SKM-1 treated with dmso at 0.1 percent for 144 hours (cell line): ENCODE data around the gene TLDC2.
"Not testable (repeated sequence)": the region's sequence is repeated elsewhere in the genome, so short reads cannot be mapped to it uniquely, and the experiment has no call there.

ENCODE experiments used
- DNase-seq: peaks from one replicate; lab custom pipeline; 2025; ENCODE audit not compliant: unreplicated experiment; lab: John Stamatoyannopoulos, UW

The TLDC2 gene

GRCh38 chr20:36866681-36867495 lies 9.1 kb upstream of the TLDC2 start:
- DNase-seq = peak; percentile 19

GRCh38 chr20:36871640-36872570 lies 4.0 kb upstream of the TLDC2 start:
- no peak for DNase-seq

DNA sequence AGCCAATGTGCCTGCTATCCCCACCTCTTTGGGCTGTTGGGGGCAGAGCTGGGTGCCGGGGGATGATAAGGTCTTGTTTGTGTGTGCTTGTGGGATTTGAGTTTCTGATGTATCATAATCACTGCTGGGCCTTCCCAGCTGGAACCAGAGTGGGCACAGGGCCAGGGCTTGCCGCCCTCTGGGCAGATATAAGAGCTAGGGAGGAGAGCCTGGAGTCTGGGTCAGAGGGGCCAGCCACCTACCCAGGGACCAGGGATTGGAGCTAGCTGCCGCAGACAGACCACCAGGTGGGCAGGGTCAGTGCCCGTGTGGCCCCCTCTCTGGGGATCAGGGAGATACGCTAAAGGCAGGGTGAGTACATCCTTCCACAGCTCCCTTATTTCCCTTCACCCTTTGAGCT lies 3.1 kb upstream of the TLDC2 start:
- DNase-seq = no peak

- DNase-seq = peak; percentile 25
Observed at GRCh38 chr20:36873498-36874189, 2.3 kb upstream of the TLDC2 start.

DNA sequence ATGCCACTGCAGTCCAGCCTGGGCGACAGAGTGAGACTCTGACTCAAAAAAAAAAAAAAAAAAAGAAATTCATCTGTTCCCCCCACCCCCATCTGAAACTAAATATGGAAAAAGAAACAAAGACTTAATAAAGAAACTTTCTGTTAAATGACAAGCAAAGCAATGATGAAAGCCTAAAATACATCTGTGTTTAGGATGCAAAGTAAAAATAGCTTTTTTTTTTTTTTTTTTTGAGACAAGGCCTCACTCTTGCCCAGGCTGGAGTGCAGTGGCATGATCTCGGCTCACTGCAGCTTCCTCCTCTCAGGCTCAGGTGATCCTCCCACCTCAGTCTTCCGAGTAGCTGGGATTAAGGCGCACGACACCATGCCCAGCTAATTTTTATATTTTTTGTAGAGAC lies 845 bp upstream of the TLDC2 start:
- not testable (repeated sequence) for DNase-seq

DNA sequence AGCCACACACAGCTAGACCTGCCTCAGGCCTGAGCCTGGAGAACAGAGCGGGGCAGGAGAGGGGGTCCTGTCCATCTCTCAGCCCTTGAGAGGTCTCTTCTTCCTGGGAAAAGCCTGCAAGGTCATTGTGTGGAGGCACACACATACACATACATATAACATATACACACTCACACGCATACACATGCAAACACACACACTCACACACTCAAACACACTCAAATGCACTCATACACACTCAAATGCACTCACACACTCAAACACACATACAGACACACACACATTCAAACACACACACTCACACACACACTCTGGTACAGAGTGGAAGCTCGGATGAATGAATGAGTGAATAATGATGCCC lies 515 bp downstream of the TLDC2 start:
- DNase-seq = no peak

GRCh38 chr20:36878941-36879340 lies 3.0 kb downstream of the TLDC2 start:
- no peak for DNase-seq

GRCh38 chr20:36880741-36881250 lies 4.9 kb downstream of the TLDC2 start:
- DNase-seq = no peak

DNA sequence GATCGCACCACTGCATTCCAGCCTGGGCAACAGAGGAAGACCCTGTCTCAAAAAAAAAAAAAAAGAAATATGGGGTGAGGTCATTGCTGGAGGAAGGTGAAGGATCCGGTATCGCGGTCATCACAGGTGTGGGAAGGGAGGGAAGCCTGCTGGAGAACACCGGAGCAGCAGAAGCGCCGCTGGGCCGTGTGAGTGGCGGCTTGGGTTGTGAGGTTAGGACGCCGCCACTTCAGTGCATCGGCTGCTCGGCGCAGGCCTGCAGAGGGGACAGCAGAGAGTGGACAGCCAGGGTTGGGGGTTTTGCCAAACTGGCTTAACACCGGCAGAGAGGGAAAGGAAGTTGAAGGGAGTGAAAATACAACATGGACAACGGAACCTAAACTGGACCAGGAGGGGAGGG lies 5.4 kb downstream of the TLDC2 start:
- no peak for DNase-seq

DNA sequence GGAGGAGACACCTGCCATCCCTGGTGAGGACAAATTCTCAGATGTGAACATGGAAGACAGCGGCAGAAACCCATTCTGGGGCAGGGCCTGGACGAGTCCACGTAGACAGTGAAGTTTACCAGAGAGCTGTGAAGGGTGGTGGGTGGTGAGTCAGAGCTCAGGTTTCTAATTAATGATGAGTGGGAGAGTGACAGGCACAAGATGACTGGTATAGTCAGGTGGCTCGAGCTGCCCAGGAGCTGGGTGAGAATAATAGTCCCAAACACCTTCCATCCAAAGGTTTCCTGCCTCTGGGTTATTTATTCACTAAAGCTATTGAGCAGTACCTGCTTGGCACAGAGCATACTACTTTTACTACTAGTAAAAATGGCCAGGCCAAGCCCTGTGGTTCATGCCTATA lies 6.0 kb downstream of the TLDC2 start:
- no peak for DNase-seq

- no peak for DNase-seq
Observed at GRCh38 chr20:36883977-36884535, 8.1 kb downstream of the TLDC2 start.

DNA sequence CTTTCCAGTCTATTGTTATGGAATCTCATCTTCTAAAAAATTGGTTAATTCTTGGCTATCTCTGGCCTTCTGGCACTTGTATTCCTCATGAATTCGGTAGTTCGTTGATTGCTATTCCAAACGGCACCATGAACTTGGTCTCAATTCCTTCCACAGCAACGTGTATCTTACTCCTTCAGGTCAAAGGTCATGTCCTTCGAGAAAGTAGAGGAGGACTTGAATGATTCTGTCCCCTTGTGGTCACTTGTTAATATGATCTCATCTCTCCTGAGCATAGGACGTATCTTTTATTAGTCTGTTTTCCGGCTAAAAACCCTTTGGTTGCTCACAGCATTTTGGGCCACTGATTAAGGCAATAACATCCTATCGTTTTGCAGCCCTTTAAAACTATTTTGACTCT lies 9.4 kb downstream of the TLDC2 start:
- no peak for DNase-seq

DNA sequence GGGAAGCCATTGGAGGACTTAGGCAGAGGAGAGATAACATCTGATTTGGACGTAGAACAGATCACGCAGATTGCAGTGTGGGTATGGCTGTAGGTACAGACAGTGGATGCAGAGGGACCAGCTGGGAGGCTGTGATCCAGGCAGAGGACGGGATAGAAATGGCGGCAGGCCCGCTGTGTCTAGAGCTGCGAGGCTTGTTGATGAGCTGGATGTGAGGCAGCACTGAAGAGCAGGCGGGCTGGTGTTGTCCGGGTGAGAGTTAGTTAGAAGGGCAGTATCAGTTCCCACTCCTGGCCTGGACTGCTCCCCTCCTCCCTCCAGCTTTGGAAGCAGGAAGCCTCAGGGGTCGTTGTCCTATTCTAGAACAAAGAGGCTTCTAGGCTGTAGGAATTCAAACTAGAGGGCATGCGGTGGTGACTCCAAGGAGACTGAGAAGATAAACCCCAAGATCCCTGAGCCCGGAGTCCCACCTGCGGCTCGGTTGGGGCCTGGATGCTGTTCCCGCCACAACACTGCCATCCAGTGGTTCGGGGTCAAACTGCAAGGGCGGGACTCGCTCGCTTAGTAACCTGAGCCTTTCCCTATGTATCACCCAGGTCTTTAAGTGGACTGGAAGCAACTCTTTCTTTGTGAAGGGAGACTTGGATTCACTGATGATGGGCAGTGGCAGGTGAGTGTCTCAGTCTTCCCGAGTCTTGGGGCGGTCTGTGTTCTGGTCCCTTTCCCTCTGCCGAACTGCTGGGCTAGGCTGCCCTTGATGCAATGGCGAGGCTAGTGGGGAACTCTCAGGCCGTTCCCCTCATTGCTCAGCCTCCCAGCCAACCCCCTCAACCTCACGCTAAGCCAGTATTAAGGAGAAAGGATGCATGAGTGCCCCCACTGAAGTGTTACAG lies 11.2 kb downstream of the TLDC2 start:
- DNase-seq = peak; percentile 60

GRCh38 chr20:36887752-36888090 lies 11.8 kb downstream of the TLDC2 start:
- DNase-seq = no peak

DNA sequence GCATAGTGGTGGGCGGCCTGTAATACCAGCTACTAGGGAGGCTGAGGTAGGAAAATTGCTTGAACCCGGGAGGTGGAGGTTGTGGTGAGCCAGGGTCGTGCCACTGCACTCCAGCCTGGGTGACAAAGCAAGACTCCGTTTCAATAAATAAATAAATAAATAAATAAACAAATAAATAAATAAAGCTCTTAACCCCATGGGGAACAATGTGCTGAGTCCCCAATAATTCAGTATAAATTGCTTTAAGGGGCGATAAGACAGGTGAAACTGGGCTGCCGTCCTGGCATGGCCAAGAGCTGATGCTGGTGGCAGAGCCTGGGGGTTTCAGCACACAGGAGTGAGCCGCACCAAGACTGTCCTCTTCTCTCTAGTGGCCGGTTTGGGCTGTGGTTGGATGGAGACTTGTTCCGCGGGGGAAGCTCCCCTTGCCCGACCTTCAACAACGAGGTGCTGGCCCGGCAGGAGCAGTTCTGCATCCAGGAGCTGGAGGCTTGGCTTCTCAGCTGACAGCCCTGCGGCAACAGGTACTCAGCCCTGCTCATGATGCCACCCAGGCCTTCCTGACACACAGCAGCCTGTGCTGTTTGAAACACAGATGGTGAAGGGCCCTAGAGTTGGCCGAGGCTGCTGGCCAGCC lies 13.1 kb downstream of the TLDC2 start:
- DNase-seq = no peak

DNA sequence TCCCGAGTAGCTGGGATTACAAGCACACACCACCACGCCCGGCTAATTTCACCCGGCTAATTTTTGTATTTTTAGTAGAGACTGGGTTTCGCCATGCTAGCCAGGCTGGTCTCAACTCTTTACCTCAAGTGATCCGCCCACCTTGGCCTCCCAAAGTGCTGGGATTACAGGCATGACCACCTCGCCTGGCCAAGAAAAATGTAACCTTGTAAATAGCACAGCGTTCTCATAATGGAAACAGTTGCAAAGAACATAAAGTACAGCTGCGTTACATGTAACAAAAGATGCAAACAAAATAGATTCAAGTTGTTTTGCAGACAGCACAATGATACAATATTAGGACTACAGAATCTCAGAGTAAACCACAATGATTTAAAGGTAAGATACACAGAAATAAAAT lies 14.6 kb downstream of the TLDC2 start:
- no peak for DNase-seq

- DNase-seq = no peak
Observed at GRCh38 chr20:36891211-36891610, 15.3 kb downstream of the TLDC2 start.

GRCh38 chr20:36893801-36894200 lies 17.9 kb downstream of the TLDC2 start:
- no peak for DNase-seq

- no peak for DNase-seq
Observed at GRCh38 chr20:36895036-36895435, 19.1 kb downstream of the TLDC2 start.

DNA sequence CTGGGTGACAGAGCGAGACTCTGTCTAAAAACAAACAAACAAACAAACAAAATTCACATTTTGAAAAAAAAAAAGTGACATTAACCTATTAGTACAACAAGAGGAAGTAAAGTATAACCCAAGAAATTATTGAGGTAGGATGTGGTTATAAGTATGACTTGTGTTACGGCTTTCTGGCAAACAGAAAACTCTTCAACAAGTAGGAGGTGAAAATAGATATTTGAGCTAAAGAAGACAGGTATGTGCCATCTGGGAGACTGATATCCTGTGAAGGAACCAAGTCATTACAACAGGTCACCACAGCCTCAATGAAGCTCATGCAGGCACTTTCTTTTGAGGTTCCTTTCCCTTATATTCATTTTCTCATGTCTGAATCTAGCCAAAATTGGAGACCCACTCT lies 28.8 kb downstream of the TLDC2 start:
- DNase-seq = no peak
